HL-60 (cell line): ENCODE data around the gene PPP2R2D.

Source experiments
- CTCF ChIP-seq: IDR thresholded peaks from one replicate; pipeline ENCODE4 v1.5.1; 2011; ENCODE audit warnings: low read length, control low read depth, inconsistent platforms; ENCODE audit not compliant: insufficient read depth
- GABPA ChIP-seq: IDR thresholded peaks from 2 replicates; pipeline ENCODE4 v1.6.1; 2012; ENCODE audit warnings: low read depth
- POLR2AphosphoS5 ChIP-seq: IDR thresholded peaks from 2 replicates; pipeline ENCODE4 v1.6.1; 2012; ENCODE audit warnings: low read depth

GRCh38 chr10:131899116-131899690, 1.6 kb upstream of the PPP2R2D start:
- no peak for TF ChIP-seq CTCF
- TF ChIP-seq POLR2AphosphoS5: no peak
- TF ChIP-seq GABPA: no peak
